NCI-H526 (cell line): ENCODE data around the gene TRMU.

Experiments
- DNase-seq, 2 experiments: peaks; one replicate each; lab custom pipeline; 2025; lab: John Stamatoyannopoulos, UW

The TRMU gene

DNA sequence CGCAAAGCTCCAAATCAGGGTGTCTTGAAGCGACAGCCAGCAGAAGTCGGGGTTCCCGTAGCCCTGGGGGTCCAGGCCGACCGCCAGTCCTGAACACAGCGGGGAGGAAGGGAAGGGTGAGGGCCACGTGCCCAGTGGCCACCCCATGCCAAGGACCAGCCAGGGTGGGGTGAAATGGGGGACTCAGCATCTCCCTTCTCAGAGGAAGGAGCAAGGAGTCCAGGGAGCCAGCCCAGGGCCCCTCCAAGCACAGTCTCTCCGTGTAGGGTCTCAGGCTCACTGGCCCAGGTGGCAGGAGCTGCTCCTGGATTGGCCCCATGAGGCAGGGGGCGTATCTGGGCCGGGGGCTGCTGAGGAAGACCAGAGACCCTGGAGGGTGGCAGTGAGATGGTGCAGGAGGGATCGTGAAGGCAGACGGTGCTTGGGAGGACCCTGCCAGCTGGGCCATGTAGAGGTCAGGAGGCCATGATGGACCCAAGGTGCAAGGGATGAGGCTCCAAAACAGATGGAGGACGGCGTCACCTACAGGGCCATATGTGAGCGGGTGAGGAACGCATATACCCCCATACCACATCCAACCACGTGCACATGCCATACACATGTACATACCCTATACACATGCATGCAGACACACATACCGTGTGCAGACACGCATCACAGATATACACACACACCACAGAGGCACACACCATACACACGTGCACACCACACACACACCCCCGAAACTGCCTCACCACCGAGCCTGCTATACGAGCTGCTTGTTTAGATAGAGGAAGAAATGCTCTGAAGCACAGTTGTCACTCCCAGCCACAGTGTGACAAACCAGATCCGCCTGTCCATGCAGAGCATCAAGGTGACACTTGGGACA is 34.4 kb downstream of the TRMU start:
- DNase-seq: no peak

- peak in 1 of 2 experiments; percentile 8 for DNase-seq
Observed at GRCh38 chr22:46370584-46371291, 35.2 kb downstream of the TRMU start.

DNA sequence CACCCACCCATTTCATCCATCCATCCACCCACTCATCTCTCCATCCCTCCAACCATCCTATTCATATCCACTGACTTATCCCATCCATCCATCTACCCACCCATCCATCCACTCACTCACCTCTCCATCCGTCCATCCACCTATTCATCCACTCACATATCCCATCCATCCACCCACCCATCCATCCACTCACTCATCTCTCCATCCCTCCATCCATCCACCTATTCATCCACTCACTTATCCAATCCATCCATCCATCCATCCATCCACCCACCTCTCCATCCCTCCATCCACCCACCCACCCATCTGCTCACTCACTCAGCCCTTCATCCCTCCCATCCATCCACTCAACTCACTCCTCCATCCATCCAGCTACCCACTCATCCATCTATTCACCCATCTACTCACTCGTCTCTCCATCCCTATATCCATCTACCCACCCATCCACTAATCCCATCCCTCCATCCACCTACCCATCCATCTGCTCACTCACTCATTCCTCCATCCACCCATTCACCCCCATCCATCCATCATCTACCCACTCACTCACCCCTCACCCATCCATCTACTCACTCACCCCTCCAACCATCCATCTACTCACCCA is 36.2 kb downstream of the TRMU start:
- DNase-seq: no peak

DNA sequence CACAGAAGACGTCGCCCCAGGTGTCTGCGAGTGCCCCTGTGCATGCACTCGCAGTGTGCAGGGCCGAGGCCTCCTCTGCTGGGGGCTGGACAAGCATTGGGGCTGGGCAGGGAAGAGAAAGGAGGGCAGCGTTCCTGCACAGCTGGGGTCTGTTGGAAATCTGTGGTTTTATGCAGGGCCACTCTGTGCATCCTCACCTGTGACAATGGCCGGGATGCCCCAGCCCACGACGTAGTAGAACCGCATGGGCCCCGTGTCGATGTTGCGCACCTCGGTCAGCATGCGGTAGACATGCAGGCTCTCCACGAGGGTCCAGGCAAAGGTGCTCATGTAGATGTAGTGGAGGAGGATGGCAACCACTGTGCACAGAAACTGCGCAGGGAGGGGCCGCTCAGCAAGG is 37.2 kb downstream of the TRMU start:
- no peak for DNase-seq

- DNase-seq: no peak
Observed at GRCh38 chr22:46373159-46373558, 37.6 kb downstream of the TRMU start.

DNA sequence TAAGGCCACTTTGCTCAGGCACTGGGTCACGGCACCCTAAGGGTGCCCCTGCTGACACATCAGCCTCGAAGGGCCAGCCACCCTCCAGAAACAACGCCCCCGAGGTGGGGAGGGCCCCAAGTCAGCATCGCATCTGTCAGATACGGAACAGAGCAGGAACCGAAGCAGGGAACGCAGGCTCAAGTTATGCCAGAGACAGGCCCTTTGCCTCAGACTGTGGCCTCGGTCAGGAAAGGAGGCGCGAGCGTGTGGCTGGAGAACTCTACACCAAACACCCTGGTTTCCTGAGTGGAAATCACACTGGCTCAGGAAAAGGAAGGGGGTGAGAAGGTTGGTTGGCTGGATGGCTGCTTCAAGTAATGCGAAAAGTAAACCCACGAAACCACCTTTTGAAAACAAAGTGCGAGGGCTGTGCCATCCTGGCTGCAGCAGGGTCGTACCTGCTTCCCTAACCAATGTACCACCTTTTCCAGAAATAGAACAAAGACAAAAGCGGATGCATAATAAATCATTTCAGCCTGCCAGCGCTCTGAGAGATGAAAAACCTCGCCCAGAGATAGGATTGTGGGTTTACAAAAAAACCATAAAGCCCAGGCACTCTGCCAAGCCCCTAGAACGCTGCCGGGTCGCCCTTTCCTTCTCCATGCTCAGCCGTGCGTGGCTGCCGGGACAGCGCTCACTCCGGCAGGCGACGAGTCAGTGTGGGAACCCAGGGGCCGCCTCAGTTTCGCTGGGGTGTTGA is 38.6 kb downstream of the TRMU start:
- DNase-seq: no peak

DNA sequence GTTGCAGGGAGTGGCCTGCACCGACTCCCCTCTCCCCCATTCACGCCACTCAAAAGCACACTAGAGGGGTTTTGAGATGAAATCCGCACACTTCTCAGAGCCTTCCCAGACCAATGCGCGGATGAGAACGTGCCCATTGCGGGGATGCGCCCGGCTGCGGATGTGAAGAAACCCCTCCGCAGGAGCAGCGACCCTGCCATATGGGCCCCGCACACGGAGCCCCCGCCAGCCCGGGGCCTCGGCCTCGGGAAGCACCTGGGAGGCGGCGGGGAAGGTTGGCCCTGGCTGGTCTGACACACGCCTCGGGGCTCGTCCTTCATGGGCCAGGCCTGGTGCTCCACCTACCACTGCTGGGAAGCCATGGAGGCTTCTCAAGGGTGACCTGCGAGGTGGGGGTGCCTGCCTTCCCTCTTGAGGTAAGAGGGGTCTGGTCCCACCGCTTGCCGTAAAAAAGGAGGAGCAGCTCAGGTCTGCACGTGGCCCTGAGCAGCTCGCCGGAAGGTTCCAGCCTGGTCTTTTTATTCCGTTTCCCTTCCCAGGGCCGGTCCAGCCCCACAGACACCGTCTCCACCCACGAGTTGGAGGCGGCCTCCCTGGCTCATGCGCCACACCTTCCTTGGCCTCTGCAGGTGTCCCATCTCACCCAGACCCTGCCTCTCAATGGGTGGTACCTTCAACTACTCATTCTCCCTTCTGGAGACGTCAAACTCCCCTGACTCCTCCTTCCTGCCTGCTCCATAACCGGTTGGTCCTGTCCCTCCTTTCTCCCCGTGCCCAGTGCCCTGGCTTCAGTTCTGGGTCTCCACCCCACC is 39.4 kb downstream of the TRMU start:
- DNase-seq: no peak

DNA sequence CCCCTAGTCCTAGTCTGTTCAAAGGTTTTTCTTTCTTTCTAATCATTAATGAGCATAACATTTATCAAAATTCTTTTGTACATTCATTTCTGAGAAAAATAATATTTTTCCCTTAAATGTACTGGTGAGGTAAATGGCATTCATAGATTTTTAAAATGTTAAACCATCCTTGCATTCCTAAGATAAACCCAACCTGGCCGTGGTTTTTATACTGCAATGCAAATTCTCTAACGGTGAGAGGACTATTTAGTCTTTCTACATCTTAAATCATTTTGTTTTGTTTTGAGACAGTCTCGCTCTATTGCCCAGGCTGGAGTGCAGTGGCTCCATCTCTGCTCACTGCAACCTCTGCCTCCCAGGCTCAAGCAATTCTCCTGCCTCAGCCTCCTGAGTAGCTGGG is 40.6 kb downstream of the TRMU start:
- DNase-seq: no peak

- DNase-seq: no peak
Observed at GRCh38 chr22:46376908-46377524, 41.5 kb downstream of the TRMU start.

- no peak for DNase-seq
Observed at GRCh38 chr22:46377525-46378425, 42.3 kb downstream of the TRMU start.

DNA sequence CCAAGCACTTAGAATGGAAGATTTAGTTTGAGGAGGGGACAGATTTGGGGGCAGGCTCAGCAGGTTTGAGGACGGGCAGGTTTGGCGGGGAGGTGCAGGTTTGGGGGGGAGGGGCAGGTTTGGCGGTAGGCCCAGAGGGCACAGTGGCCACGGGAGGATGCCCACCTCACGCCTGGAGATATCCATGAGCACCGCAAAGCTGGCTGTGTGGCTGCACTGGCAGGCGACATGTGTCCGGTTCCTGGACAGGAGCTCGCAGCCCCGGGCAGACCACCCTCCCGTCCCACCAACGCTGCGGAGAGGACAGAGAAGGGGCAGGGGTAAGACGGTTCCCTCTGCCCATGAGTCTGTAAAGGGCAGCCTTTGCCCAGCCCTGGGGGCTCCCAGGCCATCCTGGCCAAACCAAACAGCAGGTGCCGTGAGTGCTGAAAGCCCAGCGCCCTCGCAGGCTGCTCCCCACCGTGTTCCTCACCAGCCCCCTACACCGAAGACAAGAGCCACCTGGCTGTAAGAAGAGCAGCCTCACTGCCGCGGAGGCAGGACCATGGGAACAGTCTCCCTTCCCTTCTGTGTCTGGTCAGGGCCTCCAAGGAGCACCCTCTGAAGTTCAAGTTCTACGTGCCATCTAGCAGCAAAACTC is 43.0 kb downstream of the TRMU start:
- DNase-seq: no peak

DNA sequence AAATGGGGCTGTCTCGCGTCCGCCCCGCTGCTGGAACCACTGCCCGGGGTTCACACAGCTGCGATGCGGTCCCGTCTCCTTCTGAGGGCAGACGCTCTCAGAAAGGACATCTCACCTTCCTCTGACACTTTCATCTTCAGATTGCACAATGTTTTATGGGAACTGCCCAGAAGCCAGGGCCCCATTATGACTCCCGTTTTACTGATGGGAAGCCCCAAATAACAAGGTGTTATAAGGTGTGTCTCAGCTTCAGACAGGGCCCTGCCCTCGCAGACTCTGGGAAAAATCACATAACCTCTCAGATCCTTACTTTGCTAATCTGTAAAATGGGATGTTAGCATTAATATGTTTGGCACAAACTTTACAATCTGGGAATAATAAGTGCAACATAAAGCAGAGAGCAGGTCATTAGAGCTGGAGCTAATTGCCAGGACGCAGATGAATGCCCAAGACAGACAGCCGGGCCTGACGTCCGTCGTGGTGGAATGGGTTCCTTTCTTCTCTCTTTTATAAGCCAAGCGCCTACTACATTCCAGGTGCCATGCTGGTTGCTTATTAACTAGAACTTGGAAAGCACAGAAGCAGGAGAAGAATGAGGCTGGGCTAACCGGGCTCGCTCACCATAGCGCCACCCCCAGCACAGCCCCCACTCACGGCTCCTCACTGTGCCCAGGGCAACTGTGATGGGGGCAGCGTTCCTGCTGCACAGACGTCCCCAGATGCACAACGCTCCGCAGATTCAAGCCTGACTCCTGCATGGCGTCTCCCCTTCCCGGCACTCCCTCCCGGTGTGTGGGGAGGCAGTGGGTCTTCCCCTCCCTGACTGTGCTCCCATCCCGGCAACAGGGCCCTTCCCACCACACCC is 43.8 kb downstream of the TRMU start:
- no peak for DNase-seq

- no peak for DNase-seq
Observed at GRCh38 chr22:46380069-46380468, 44.6 kb downstream of the TRMU start.

GRCh38 chr22:46380581-46380980 is 45.1 kb downstream of the TRMU start:
- no peak for DNase-seq

- DNase-seq: no peak
Observed at GRCh38 chr22:46381142-46381541, 45.6 kb downstream of the TRMU start.

- DNase-seq: no peak
Observed at GRCh38 chr22:46381731-46382130, 46.2 kb downstream of the TRMU start.

GRCh38 chr22:46382524-46382923 is 47.0 kb downstream of the TRMU start:
- DNase-seq: no peak

- DNase-seq: no peak
Observed at GRCh38 chr22:46386312-46386711, 50.8 kb downstream of the TRMU start.
